HG03565 (cell line): ENCODE results near the gene MEX3B.

ENCODE experiments used
- ATAC-seq: cut with Tn5 transposase; IDR thresholded peaks from one replicate; pipeline ENCODE4 v1.9.1; 2021; ENCODE audit warnings: mild to moderate bottlenecking, moderate library complexity; ENCODE audit not compliant: unreplicated experiment

Gene MEX3B

GRCh38 chr15:82045892-82046665, at the start of gene MEX3B:
Gene MEX3B, minus strand, starts transcription at chr15:82046018. Its CDS starts 313 bp downstream, at chr15:82045705.
- peak; percentile 50 for ATAC-seq

DNA sequence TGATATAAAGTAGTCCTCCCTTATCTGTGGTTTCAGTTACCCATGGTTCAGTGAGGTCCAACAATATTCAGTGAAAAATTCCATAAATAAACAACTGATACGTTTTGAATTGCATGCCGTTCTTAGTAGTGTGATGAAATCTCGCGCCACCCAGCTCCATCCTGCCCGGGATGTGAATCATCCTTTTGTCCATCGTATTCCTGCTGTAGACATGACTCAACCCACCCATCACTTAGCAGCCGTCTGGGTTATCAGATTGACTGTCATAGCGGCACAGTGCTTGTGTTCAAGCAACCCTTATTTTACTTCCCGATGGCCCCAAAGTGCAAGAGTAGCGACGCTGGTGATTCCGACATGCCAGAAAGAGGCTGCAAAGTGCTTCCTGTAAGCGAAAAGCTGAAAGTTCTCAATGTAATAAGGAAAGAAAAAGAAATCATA, 48.0 kb upstream of the MEX3B start:
- no peak for ATAC-seq

DNA sequence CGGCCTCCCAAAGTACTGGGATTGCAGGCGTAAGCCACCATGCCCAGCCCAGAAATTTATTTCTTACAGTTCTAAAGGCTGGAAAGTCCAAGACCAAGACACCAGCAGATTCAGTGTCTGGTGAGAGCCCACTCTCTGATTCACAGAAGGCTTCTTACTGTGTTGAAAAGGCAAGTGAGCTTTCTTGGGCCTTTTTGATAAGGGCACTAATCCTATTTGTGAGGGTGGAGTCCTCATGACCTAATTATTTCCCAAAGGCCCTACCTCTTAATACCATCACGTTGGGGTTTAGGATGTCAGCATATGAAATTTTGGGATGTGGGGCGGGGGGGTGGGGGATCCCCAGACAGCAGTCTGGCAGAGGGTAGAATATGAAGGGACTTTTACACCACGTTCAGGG, 47.5 kb upstream of the MEX3B start:
- no peak for ATAC-seq

DNA sequence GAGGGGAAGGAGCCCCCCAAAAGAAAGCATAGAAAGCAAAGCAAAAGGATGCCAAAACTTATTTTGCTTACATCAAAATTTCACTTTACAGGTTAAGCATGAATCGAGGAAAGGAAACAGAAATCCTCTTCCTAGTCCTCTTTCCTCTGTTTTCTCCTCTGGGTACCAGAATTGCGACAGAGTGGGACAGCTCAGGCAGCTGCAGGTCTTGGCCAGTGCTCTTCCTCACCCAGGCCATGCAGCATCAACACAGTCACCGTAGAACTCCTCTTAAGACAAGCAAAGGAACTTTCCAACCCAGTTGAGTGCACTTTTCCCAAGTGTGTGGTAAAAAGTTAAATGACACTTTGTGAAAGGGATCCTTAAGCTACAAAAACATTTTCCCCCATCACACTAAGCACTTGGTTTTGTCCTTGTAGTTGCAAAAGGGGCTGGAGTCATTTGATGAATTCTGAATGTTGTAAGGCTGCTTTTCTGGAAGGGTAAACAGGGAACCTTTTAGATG, 45.9 kb upstream of the MEX3B start:
- no peak for ATAC-seq

- ATAC-seq: no peak
Observed at GRCh38 chr15:82086243-82086995, 40.6 kb upstream of the MEX3B start.

GRCh38 chr15:82081914-82082762, 36.3 kb upstream of the MEX3B start:
- ATAC-seq: no peak

- ATAC-seq: no peak
Observed at GRCh38 chr15:82080774-82081173, 35.0 kb upstream of the MEX3B start.

DNA sequence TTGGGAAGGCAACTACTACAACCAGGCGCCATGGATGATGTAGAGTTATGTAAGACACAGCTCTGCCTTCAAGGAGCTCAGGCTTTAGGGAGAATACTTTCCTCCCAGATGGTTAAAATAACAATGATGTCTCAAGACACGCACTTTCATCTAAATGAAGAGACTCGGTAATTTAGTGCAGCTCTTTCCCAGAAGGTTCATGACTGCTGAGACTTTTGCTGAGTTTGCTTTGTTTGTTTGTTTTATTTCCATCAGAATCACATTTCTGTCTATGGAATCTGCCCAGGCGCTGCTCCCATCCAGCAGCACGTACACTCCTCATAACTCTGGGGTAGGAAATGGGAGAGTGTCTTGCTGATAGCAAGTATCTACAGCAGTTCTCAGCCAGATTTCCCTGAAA, 33.9 kb upstream of the MEX3B start:
- ATAC-seq: no peak

GRCh38 chr15:82074610-82075009, 28.8 kb upstream of the MEX3B start:
- no peak for ATAC-seq

GRCh38 chr15:82072926-82073537, 27.2 kb upstream of the MEX3B start:
- ATAC-seq: no peak

DNA sequence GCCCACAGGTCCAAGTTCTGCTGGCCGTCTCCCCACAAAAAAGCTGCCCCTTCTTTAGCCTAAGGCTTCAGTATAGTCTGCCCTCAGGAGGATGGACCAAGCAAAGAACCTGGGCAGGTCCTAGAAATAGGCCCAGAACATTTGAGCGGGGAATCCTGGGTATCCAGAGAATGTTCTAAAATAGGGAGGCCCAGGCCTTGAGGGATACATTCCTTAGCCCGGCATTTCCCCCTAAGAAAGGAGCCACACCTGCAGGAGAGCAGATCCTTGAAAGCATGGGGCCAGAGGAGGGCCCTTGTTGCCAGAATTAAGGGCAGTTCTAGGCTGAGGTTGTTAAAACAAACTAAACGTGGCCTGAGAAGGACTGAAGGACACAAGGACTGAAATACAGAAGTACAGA, 20.6 kb upstream of the MEX3B start:
- no peak for ATAC-seq

DNA sequence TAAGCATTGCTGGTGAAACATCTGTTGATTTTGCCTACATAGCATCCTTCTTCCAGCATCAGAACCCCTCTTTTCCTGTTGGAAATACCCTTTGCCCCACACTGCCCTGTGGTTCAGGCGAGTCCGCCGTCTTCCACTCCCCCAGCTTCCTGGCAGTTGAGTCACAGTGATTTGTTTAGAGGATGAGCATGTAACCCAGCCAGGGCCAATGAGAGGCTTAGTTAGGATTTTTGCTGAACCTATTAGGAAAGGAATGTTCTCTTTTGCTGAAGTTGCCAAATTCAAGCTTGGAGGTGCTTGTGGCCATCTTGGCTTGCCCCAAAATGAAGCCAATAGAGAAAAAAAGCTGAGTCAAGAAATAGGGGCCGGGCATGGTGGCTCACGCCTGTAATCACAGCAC, 19.0 kb upstream of the MEX3B start:
- no peak for ATAC-seq

GRCh38 chr15:82062479-82063454, 16.9 kb upstream of the MEX3B start:
- ATAC-seq: no peak

GRCh38 chr15:82060817-82061216, 15.0 kb upstream of the MEX3B start:
- no peak for ATAC-seq

- ATAC-seq: no peak
Observed at GRCh38 chr15:82058517-82059204, 12.8 kb upstream of the MEX3B start.

GRCh38 chr15:82058026-82058425, 12.2 kb upstream of the MEX3B start:
- no peak for ATAC-seq

GRCh38 chr15:82056958-82057823, 11.4 kb upstream of the MEX3B start:
- no peak for ATAC-seq

- ATAC-seq: no peak
Observed at GRCh38 chr15:82052751-82053150, 6.9 kb upstream of the MEX3B start.
